WTC11 (cell line): ENCODE data around the gene OR51D1. TPM values are rescaled to one million over a fixed set of nuclear protein-coding genes. Genes with fewer than 3 reads are reported as not detected.

Experiments used
- ATAC-seq: fragments of 200-7000 bp; cut with Tn5 transposase; 2 replicates; pipeline ENCODE4 v1.10.0; 2021; ENCODE audit warnings: mild to moderate bottlenecking, moderate library complexity
- CTCF ChIA-PET: fragments of 300-600 bp; sonication (Branson Sonifier 250); formaldehyde crosslinking; loops from one replicate; lab custom pipeline; 2021; ENCODE audit warnings: antibody characterized with exemption; lab: Charles Lee
- POLR2A ChIA-PET: fragments of 350-600 bp; sonication (Branson Sonifier 250); formaldehyde crosslinking; loops from one replicate; lab custom pipeline; 2021; ENCODE audit warnings: antibody characterized with exemption; lab: Charles Lee
- DNase-seq: peaks from one replicate; pipeline ENCODE4 v3.0.0; 2021; ENCODE audit warnings: low spot score
- H3K27ac Mint-ChIP-seq: 2 replicates; pipeline ENCODE4 v1.8.0; 2021; ENCODE audit warnings: mixed read lengths
- H3K27me3 Mint-ChIP-seq: 2 replicates; pipeline ENCODE4 v1.8.0; 2021; ENCODE audit warnings: low read depth, mild to moderate bottlenecking, moderate library complexity, mixed read lengths
- H3K36me3 Mint-ChIP-seq: 2 replicates; pipeline ENCODE4 v1.8.0; 2021; ENCODE audit warnings: mixed read lengths
- H3K4me1 Mint-ChIP-seq: 2 replicates; pipeline ENCODE4 v1.8.0; 2022; ENCODE audit warnings: mixed read lengths
- H3K4me3 Mint-ChIP-seq: 2 replicates; pipeline ENCODE4 v1.8.0; 2021; ENCODE audit warnings: mild to moderate bottlenecking, moderate library complexity, mixed read lengths
- H3K9me3 Mint-ChIP-seq: 2 replicates; pipeline ENCODE4 v1.8.0; 2021; ENCODE audit warnings: mixed read lengths
- CREB1 ChIP-seq: sonication (generic); formaldehyde crosslinking; IDR thresholded peaks from 2 replicates; pipeline ENCODE4 v1.8.0; 2023; ENCODE audit warnings: mild to moderate bottlenecking, missing genetic modification reagents
- E2F5 ChIP-seq: sonication (generic); formaldehyde crosslinking; IDR thresholded peaks from 2 replicates; pipeline ENCODE4 v1.8.1; 2022; ENCODE audit warnings: mild to moderate bottlenecking, moderate library complexity, missing genetic modification reagents
- ETV6 ChIP-seq: sonication (generic); formaldehyde crosslinking; IDR thresholded peaks from 2 replicates; pipeline ENCODE4 v1.8.1; 2022; ENCODE audit warnings: mild to moderate bottlenecking, missing genetic modification reagents
- FOXJ3 ChIP-seq: sonication (generic); formaldehyde crosslinking; IDR thresholded peaks from 2 replicates; pipeline ENCODE4 v1.9.0; 2021; ENCODE audit warnings: missing genetic modification reagents, mild to moderate bottlenecking, borderline replicate concordance
- FOXK1 ChIP-seq: sonication (generic); formaldehyde crosslinking; IDR thresholded peaks from 2 replicates; pipeline ENCODE4 v1.8.0; 2022; ENCODE audit warnings: mild to moderate bottlenecking, moderate library complexity, missing genetic modification reagents
- NFE2L1 ChIP-seq: sonication (generic); formaldehyde crosslinking; IDR thresholded peaks from 2 replicates; pipeline ENCODE4 v1.8.1; 2023; ENCODE audit warnings: missing genetic modification reagents
- NFYB ChIP-seq: sonication (generic); formaldehyde crosslinking; conservative IDR thresholded peaks from 2 replicates; pipeline ENCODE4 v1.8.0; 2022; ENCODE audit warnings: low read depth, missing genetic modification reagents
- PREB ChIP-seq: sonication (generic); formaldehyde crosslinking; IDR thresholded peaks from 2 replicates; pipeline ENCODE4 v1.8.1; 2022; ENCODE audit warnings: mild to moderate bottlenecking, missing genetic modification reagents, moderate library complexity, borderline replicate concordance
- ZNF121 ChIP-seq: sonication (generic); formaldehyde crosslinking; IDR thresholded peaks from 2 replicates; pipeline ENCODE4 v1.8.0; 2023; ENCODE audit warnings: missing genetic modification reagents
- ZNF232 ChIP-seq: sonication (generic); formaldehyde crosslinking; IDR thresholded peaks from 2 replicates; pipeline ENCODE4 v1.8.0; 2022; ENCODE audit warnings: mild to moderate bottlenecking, missing genetic modification reagents
- ZNF416 ChIP-seq: fragments of 250-450 bp; sonication (Bioruptor Pico); IDR thresholded peaks from 2 replicates; pipeline ENCODE4 v1.9.0; 2021; ENCODE audit warnings: mild to moderate bottlenecking, inconsistent platforms
- ZNF425 ChIP-seq: fragments of 250-450 bp; sonication (Bioruptor Pico); conservative IDR thresholded peaks from 2 replicates; pipeline ENCODE4 v1.9.0; 2021; ENCODE audit warnings: mild to moderate bottlenecking
- total RNA-seq: library from RNA; stranded (reverse); gene quantifications from 3 replicates; pipeline ENCODE4 v1.2.3, GENCODE V29; 2021
- TF ChIP-seq, protein P1 (sequence below): fragments of 250-450 bp; sonication (Bioruptor Pico); IDR thresholded peaks from 2 replicates; pipeline ENCODE4 v1.9.0; 2021; ENCODE audit warnings: mild to moderate bottlenecking, borderline replicate concordance
- TF ChIP-seq, protein P2 (sequence below): sonication (generic); formaldehyde crosslinking; conservative IDR thresholded peaks from 2 replicates; pipeline ENCODE4 v1.8.1; 2022; ENCODE audit warnings: mild to moderate bottlenecking, missing genetic modification reagents
- TF ChIP-seq, protein P3 (sequence below): sonication (generic); formaldehyde crosslinking; IDR thresholded peaks from 2 replicates; pipeline ENCODE4 v1.8.0; 2022; ENCODE audit warnings: mild to moderate bottlenecking, missing genetic modification reagents

The OR51D1 gene
- total RNA-seq, 1 experiment from 2014 or later, result not detected

- H3K36me3 Mint-ChIP-seq, result no peaks in the 10 kb centered on the region
- no peaks in the 10 kb centered on the region for H3K9me3 Mint-ChIP-seq
- no peak for DNase-seq
- peaks cover 3% of the 10 kb centered on the region; the same call in 1 of the 2 replicates for H3K27me3 Mint-ChIP-seq
- peaks cover 13% of the 10 kb centered on the region for H3K4me1 Mint-ChIP-seq
- no peak for ATAC-seq
- TF ChIP-seq, protein P1, sequence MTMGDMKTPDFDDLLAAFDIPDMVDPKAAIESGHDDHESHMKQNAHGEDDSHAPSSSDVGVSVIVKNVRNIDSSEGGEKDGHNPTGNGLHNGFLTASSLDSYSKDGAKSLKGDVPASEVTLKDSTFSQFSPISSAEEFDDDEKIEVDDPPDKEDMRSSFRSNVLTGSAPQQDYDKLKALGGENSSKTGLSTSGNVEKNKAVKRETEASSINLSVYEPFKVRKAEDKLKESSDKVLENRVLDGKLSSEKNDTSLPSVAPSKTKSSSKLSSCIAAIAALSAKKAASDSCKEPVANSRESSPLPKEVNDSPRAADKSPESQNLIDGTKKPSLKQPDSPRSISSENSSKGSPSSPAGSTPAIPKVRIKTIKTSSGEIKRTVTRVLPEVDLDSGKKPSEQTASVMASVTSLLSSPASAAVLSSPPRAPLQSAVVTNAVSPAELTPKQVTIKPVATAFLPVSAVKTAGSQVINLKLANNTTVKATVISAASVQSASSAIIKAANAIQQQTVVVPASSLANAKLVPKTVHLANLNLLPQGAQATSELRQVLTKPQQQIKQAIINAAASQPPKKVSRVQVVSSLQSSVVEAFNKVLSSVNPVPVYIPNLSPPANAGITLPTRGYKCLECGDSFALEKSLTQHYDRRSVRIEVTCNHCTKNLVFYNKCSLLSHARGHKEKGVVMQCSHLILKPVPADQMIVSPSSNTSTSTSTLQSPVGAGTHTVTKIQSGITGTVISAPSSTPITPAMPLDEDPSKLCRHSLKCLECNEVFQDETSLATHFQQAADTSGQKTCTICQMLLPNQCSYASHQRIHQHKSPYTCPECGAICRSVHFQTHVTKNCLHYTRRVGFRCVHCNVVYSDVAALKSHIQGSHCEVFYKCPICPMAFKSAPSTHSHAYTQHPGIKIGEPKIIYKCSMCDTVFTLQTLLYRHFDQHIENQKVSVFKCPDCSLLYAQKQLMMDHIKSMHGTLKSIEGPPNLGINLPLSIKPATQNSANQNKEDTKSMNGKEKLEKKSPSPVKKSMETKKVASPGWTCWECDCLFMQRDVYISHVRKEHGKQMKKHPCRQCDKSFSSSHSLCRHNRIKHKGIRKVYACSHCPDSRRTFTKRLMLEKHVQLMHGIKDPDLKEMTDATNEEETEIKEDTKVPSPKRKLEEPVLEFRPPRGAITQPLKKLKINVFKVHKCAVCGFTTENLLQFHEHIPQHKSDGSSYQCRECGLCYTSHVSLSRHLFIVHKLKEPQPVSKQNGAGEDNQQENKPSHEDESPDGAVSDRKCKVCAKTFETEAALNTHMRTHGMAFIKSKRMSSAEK (CRISPR knock-in tag), result no peak
- TF ChIP-seq ZNF232 (CRISPR knock-in tag) (no peak), ZNF121 (CRISPR knock-in tag) (no peak), E2F5 (CRISPR knock-in tag) (no peak), FOXJ3 (CRISPR knock-in tag) (no peak), ETV6 (CRISPR knock-in tag) (no peak), ZNF425 (CRISPR knock-in tag) (no peak), FOXK1 (CRISPR knock-in tag) (no peak), ZNF416 (CRISPR knock-in tag) (no peak), NFYB (no peak), NFE2L1 (CRISPR knock-in tag) (no peak)
- H3K4me3 Mint-ChIP-seq, result no peak overlapping the region
- H3K27ac Mint-ChIP-seq, result no peak overlapping the region
- ChIA-PET POLR2A (no interaction called here), CTCF (interaction anchor here (1.9 kb wide), 1 partner anchor 9 kb away, joined by 6 read pairs; no protein-coding TSS in a partner anchor)
Measured at GRCh38 chr11:4645974-4646373, 8.7 kb downstream of the OR51D1 start.

GRCh38 chr11:4647766-4648165 lies 10.5 kb downstream of the OR51D1 start:
- TF ChIP-seq CREB1 (CRISPR knock-in tag), result no peak
- TF ChIP-seq, protein P2, sequence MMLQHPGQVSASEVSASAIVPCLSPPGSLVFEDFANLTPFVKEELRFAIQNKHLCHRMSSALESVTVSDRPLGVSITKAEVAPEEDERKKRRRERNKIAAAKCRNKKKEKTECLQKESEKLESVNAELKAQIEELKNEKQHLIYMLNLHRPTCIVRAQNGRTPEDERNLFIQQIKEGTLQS, result no peak
- TF ChIP-seq, protein P3, sequence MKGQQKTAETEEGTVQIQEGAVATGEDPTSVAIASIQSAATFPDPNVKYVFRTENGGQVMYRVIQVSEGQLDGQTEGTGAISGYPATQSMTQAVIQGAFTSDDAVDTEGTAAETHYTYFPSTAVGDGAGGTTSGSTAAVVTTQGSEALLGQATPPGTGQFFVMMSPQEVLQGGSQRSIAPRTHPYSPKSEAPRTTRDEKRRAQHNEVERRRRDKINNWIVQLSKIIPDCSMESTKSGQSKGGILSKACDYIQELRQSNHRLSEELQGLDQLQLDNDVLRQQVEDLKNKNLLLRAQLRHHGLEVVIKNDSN (CRISPR knock-in tag), result no peak
- TF ChIP-seq PREB (CRISPR knock-in tag), result no peak
- H3K36me3 Mint-ChIP-seq, result no peaks in the 10 kb centered on the region
- H3K27me3 Mint-ChIP-seq, result peaks cover 3% of the 10 kb centered on the region; the same call in 1 of the 2 replicates
- CTCF ChIA-PET, result interaction anchor here (0.9 to 2.6 kb wide), 2 partner anchors 11 to 75 kb away, joined by 3 to 13 read pairs; partner anchors contain the start of gene OR51D1
- H3K4me1 Mint-ChIP-seq, result peaks cover under 1% of the 10 kb centered on the region; the same call in 1 of the 2 replicates
- DNase-seq (no peak), ATAC-seq (no peak)
- POLR2A ChIA-PET, result interaction anchor here (0.6 kb wide), 1 partner anchor 339 kb away, joined by 3 read pairs; no protein-coding TSS in a partner anchor
- H3K4me3 Mint-ChIP-seq, result no peak overlapping the region
- no peaks in the 10 kb centered on the region; the same call in 1 of the 2 replicates for H3K9me3 Mint-ChIP-seq
- no peak overlapping the region for H3K27ac Mint-ChIP-seq
